ENCODE data around the gene EHD3. TPM values are rescaled to one million over a fixed set of nuclear protein-coding genes. Genes with fewer than 3 reads are reported as not detected.

EHD3 gene
- total RNA-seq, 1 experiment from 2014 or later, result 1.9 TPM

GRCh38 chr2:31200972-31201371 lies 33.0 kb upstream of the EHD3 start:
- POLR2A ChIA-PET (ENCODE audit: unreplicated experiment), result no interaction called here
- H3K4me3 ChIP-seq, result no peak overlapping the region
- no peaks in the 10 kb centered on the region for H3K9me3 ChIP-seq (ENCODE audit: insufficient read depth, low read depth)
- H4K20me1 ChIP-seq (ENCODE audit: insufficient read depth), result no peaks in the 10 kb centered on the region
- no peak overlapping the region for H3K4me2 ChIP-seq
- no peaks in the 10 kb centered on the region for H3K79me2 ChIP-seq (ENCODE audit: low read depth)
- DNase-seq, result no peak
- CTCF ChIA-PET, result no interaction called here
- peaks cover 19% of the 10 kb centered on the region for H3K4me1 ChIP-seq (replicated peaks; ENCODE audit: insufficient read depth)
- no peaks in the 10 kb centered on the region for H3K9me2 ChIP-seq (ENCODE audit: insufficient read depth)
- no TSS peak for BruUV-seq (replicated peaks)
- H3K36me3 ChIP-seq (ENCODE audit: low read depth), result no peaks in the 10 kb centered on the region
- H3F3A ChIP-seq (ENCODE audit: insufficient read depth, low read depth), result no peaks in the 10 kb centered on the region
- TF ChIP-seq CTCF (conservative IDR thresholded peaks at IDR 0.05), result no peak
- TF ChIP-seq EZH2 (IDR thresholded peaks at IDR 0.05; ENCODE audit: low read depth), result no peak
- H3K27ac ChIP-seq, result no peak overlapping the region
- intact Hi-C loops (cut with micrococcal nuclease; ENCODE audit: unreplicated experiment), result no loop called here
- no peaks in the 10 kb centered on the region for H3K27me3 ChIP-seq (ENCODE audit: insufficient read depth, low read depth)
- H2AFZ ChIP-seq, result no peak overlapping the region

GRCh38 chr2:31202041-31202440 lies 31.9 kb upstream of the EHD3 start:
- Histone ChIP-seq H3K27ac (no peak overlapping the region), H3K27me3 (ENCODE audit: insufficient read depth, low read depth) (no peaks in the 10 kb centered on the region), H3K9me3 (ENCODE audit: insufficient read depth, low read depth) (no peaks in the 10 kb centered on the region), H3K4me1 (replicated peaks; ENCODE audit: insufficient read depth) (peaks cover 8% of the 10 kb centered on the region), H3K36me3 (ENCODE audit: low read depth) (no peaks in the 10 kb centered on the region), H2AFZ (no peak overlapping the region), H3K4me2 (no peak overlapping the region), H3K79me2 (ENCODE audit: low read depth) (no peaks in the 10 kb centered on the region), H4K20me1 (ENCODE audit: insufficient read depth) (no peaks in the 10 kb centered on the region), H3K4me3 (no peak overlapping the region), H3F3A (ENCODE audit: insufficient read depth, low read depth) (no peaks in the 10 kb centered on the region), H3K9me2 (ENCODE audit: insufficient read depth) (no peaks in the 10 kb centered on the region)
- CTCF ChIA-PET, result no interaction called here
- POLR2A ChIA-PET (ENCODE audit: unreplicated experiment), result no interaction called here
- TF ChIP-seq CTCF (conservative IDR thresholded peaks at IDR 0.05), result no peak
- TF ChIP-seq EZH2 (IDR thresholded peaks at IDR 0.05; ENCODE audit: low read depth), result no peak
- no peak for DNase-seq
- no TSS peak for BruUV-seq (replicated peaks)
- intact Hi-C loops (cut with micrococcal nuclease; ENCODE audit: unreplicated experiment), result no loop called here

DNA sequence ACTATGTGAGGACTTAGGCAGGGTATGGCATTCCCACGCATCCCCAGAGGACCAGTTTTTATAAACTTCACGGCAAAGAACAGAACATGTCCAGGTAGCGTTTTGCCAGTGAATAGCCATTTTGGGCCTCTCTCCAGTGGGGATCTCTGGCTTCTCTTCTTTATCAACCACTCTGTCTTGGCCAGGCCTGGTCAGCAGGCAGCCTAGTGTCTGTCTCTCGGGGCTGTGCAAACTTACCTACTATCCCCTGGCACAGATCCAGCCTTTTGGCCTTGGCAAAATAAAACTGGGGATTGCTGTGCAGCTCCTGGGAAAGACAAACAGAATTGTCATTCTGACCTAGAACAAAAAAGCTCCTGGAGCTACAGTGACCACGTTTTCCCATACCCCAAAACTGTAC lies 31.1 kb upstream of the EHD3 start:
- H3K9me3 ChIP-seq (ENCODE audit: insufficient read depth, low read depth), result no peaks in the 10 kb centered on the region
- no peak overlapping the region for H2AFZ ChIP-seq
- no peak overlapping the region for H3K4me3 ChIP-seq
- DNase-seq, result no peak
- H3K4me1 ChIP-seq (replicated peaks; ENCODE audit: insufficient read depth), result peaks cover under 1% of the 10 kb centered on the region; the same call in 1 of the 2 replicates
- no peaks in the 10 kb centered on the region for H3K27me3 ChIP-seq (ENCODE audit: insufficient read depth, low read depth)
- POLR2A ChIA-PET (ENCODE audit: unreplicated experiment), result no interaction called here
- BruUV-seq (replicated peaks), result no TSS peak
- H3K27ac ChIP-seq, result no peak overlapping the region
- no peak for TF ChIP-seq EZH2 (IDR thresholded peaks at IDR 0.05; ENCODE audit: low read depth)
- TF ChIP-seq CTCF (conservative IDR thresholded peaks at IDR 0.05), result no peak
- no peaks in the 10 kb centered on the region for H3K9me2 ChIP-seq (ENCODE audit: insufficient read depth)
- no peaks in the 10 kb centered on the region for H4K20me1 ChIP-seq (ENCODE audit: insufficient read depth)
- intact Hi-C loops (cut with micrococcal nuclease; ENCODE audit: unreplicated experiment), result no loop called here
- H3K36me3 ChIP-seq (ENCODE audit: low read depth), result no peaks in the 10 kb centered on the region
- no peak overlapping the region for H3K4me2 ChIP-seq
- no peaks in the 10 kb centered on the region for H3F3A ChIP-seq (ENCODE audit: insufficient read depth, low read depth)
- no peaks in the 10 kb centered on the region for H3K79me2 ChIP-seq (ENCODE audit: low read depth)
- CTCF ChIA-PET, result no interaction called here
